Measurements from ENCODE around the gene ADGRV1. TPM values are rescaled to one million over a fixed set of nuclear protein-coding genes. Genes with fewer than 3 reads are reported as not detected.

ADGRV1 gene
- total RNA-seq, 3 donors from 2014 or later = 0.32 to 0.54 (median 0.53) TPM

GRCh38 chr5:91180506-91180905 lies 621.9 kb downstream of the ADGRV1 start:
- DNase-seq = no peak
- ATAC-seq = no peak
- peaks cover 8% of the 10 kb centered on the region for H3K4me1 Mint-ChIP-seq (ENCODE audit: low read depth)
- H3K27me3 Mint-ChIP-seq (ENCODE audit: low read depth) = no peaks in the 10 kb centered on the region
- H3K9me3 Mint-ChIP-seq = no peaks in the 10 kb centered on the region
- no peak overlapping the region for H3K4me3 Mint-ChIP-seq
- H3K36me3 Mint-ChIP-seq (ENCODE audit: insufficient read depth) = no peaks in the 10 kb centered on the region

DNA sequence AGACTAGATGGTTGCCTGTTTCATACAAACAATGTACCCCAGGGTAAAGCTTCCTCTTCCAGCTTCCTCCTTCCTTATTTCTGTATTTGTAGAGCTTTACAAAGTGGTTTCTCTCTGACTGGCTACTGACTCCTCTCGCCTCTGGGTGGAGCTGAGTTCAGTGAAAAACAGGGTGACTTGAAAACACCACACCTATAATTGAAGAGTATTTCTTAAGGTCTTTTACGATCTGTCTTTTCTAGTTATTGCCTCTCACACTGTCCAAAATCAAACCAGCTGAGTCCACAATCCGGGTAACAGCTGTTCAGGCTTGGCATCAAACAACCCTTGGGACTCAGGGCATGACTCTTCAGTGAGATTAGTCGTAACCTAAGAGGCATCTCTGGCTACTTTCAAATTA lies 624.2 kb downstream of the ADGRV1 start:
- H3K27me3 Mint-ChIP-seq (ENCODE audit: low read depth) = peaks cover 7% of the 10 kb centered on the region
- H3K4me3 Mint-ChIP-seq = no peak overlapping the region
- no peak for ATAC-seq
- DNase-seq = no peak
- H3K4me1 Mint-ChIP-seq (ENCODE audit: low read depth) = peaks cover 8% of the 10 kb centered on the region
- no peaks in the 10 kb centered on the region for H3K36me3 Mint-ChIP-seq (ENCODE audit: insufficient read depth)
- no peaks in the 10 kb centered on the region for H3K9me3 Mint-ChIP-seq

GRCh38 chr5:91183743-91184142 lies 625.1 kb downstream of the ADGRV1 start:
- Mint-ChIP-seq H3K36me3 (ENCODE audit: insufficient read depth) (no peaks in the 10 kb centered on the region), H3K4me1 (ENCODE audit: low read depth) (peaks cover 8% of the 10 kb centered on the region), H3K27me3 (ENCODE audit: low read depth) (peaks cover 7% of the 10 kb centered on the region), H3K4me3 (no peak overlapping the region), H3K9me3 (no peaks in the 10 kb centered on the region)
- no peak for DNase-seq
- ATAC-seq = no peak

GRCh38 chr5:91186101-91186500 lies 627.5 kb downstream of the ADGRV1 start:
- H3K27me3 Mint-ChIP-seq (ENCODE audit: low read depth) = peaks cover 7% of the 10 kb centered on the region
- ATAC-seq = no peak

GRCh38 chr5:91187032-91187431 lies 628.4 kb downstream of the ADGRV1 start:
- H3K27me3 Mint-ChIP-seq (ENCODE audit: low read depth) = peaks cover 7% of the 10 kb centered on the region
- no peak for ATAC-seq

More at GRCh38 chr5:91186101-91186500, 627.5 kb downstream of the ADGRV1 start:
- Mint-ChIP-seq H3K4me3 (no peak overlapping the region), H3K36me3 (ENCODE audit: insufficient read depth) (no peaks in the 10 kb centered on the region), H3K4me1 (ENCODE audit: low read depth) (peaks cover 8% of the 10 kb centered on the region), H3K9me3 (no peaks in the 10 kb centered on the region)
- DNase-seq = no peak

DNA sequence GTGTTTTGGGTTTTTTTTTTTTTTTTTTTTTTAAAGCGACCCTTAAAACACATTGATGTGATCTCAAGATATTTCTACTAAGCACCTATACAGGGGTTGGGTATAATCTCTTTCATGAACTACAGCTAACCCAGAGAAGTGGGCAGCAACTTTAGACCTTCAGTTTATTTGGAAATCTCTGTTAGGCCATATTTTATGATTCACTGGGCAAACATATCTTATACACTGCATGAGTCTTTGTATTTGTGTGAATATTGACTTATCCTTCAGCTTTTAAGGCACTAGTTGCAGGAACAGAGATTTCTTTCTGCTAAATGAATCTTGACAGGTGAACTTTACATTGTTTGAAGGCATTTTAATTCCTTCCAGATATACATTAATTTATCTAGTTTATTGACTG lies 630.2 kb downstream of the ADGRV1 start:
- Mint-ChIP-seq H3K4me1 (ENCODE audit: low read depth) (peaks cover 5% of the 10 kb centered on the region), H3K4me3 (no peak overlapping the region), H3K9me3 (no peaks in the 10 kb centered on the region), H3K27me3 (ENCODE audit: low read depth) (peaks cover 7% of the 10 kb centered on the region), H3K36me3 (ENCODE audit: insufficient read depth) (no peaks in the 10 kb centered on the region)
- no peak for ATAC-seq
- no peak for DNase-seq

More at GRCh38 chr5:91187032-91187431, 628.4 kb downstream of the ADGRV1 start:
- Mint-ChIP-seq H3K4me3 (no peak overlapping the region), H3K4me1 (ENCODE audit: low read depth) (peaks cover 8% of the 10 kb centered on the region), H3K36me3 (ENCODE audit: insufficient read depth) (no peaks in the 10 kb centered on the region), H3K9me3 (no peaks in the 10 kb centered on the region)
- no peak for DNase-seq

- no peaks in the 10 kb centered on the region for H3K4me1 Mint-ChIP-seq (ENCODE audit: low read depth)
- H3K27me3 Mint-ChIP-seq (ENCODE audit: low read depth) = peaks cover 7% of the 10 kb centered on the region
- H3K36me3 Mint-ChIP-seq (ENCODE audit: insufficient read depth) = no peaks in the 10 kb centered on the region
- no peaks in the 10 kb centered on the region for H3K9me3 Mint-ChIP-seq
- H3K4me3 Mint-ChIP-seq = no peak overlapping the region
- no peak for ATAC-seq
- no peak for DNase-seq
These were observed 631.1 kb downstream of the ADGRV1 start for GRCh38 chr5:91189480-91190313.

GRCh38 chr5:91190314-91190690 lies 631.7 kb downstream of the ADGRV1 start:
- peaks cover 7% of the 10 kb centered on the region for H3K27me3 Mint-ChIP-seq (ENCODE audit: low read depth)
- H3K36me3 Mint-ChIP-seq (ENCODE audit: insufficient read depth) = no peaks in the 10 kb centered on the region
- no peaks in the 10 kb centered on the region for H3K9me3 Mint-ChIP-seq
- DNase-seq (no peak), ATAC-seq (no peak)
- no peak overlapping the region for H3K4me3 Mint-ChIP-seq
- no peaks in the 10 kb centered on the region for H3K4me1 Mint-ChIP-seq (ENCODE audit: low read depth)

DNA sequence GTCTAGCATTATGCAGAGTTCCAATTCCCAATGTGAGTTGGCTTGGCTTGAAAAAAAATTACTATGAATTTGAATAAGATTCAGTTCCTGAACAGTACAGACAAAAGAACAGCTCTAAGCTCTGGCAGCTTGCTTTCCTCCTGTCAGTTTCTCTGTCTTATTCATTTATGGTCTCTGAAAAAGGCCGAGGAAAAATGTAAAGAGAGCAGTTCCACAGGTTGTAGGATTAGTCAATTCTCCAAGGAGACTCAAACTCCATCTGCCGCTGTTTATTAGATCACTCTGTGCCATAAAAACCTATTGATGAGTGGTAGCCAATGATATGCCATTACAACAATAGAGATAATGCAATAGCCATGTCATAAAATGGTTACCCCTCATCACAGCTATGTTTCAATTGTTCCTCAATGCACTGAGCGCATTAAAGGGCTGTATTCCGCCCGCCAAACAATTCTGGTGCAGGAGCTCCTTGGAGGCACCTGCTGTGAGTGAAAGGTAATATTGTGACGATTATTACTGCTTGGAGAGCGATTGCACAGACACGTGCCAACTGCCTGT lies 636.3 kb downstream of the ADGRV1 start:
- ATAC-seq (no peak), DNase-seq (no peak)
- no peak overlapping the region for H3K4me3 Mint-ChIP-seq
- H3K36me3 Mint-ChIP-seq (ENCODE audit: insufficient read depth) = no peaks in the 10 kb centered on the region
- H3K27me3 Mint-ChIP-seq (ENCODE audit: low read depth) = peaks cover 13% of the 10 kb centered on the region
- H3K4me1 Mint-ChIP-seq (ENCODE audit: low read depth) = no peaks in the 10 kb centered on the region
- H3K9me3 Mint-ChIP-seq = no peaks in the 10 kb centered on the region

GRCh38 chr5:91200692-91201091 lies 642.1 kb downstream of the ADGRV1 start:
- H3K4me3 Mint-ChIP-seq = no peak overlapping the region
- H3K27me3 Mint-ChIP-seq (ENCODE audit: low read depth) = peaks cover 13% of the 10 kb centered on the region
- no peaks in the 10 kb centered on the region for H3K9me3 Mint-ChIP-seq
- H3K36me3 Mint-ChIP-seq (ENCODE audit: insufficient read depth) = no peaks in the 10 kb centered on the region
- H3K4me1 Mint-ChIP-seq (ENCODE audit: low read depth) = no peaks in the 10 kb centered on the region
- DNase-seq (no peak), ATAC-seq (no peak)

DNA sequence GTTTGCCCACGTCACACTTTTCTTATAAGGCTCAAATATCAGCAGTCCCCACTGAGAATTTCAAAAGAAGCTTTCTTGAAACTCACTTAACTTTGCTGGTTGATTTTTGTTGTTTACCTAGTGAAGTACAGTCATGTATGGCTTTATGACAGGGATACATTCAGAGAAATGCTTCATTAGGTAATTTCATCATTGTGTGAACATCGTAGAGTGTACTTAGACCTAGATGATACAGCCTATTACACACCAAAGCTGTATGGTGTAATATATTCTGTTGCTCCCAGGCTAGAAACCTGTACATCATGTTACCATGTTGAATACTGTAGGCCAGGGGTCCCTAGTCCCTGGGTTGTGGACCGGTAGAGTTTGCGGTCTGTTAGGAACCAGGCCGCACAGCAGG lies 647.5 kb downstream of the ADGRV1 start:
- Mint-ChIP-seq H3K27me3 (ENCODE audit: low read depth) (peaks cover 3% of the 10 kb centered on the region), H3K4me3 (no peak overlapping the region), H3K9me3 (no peaks in the 10 kb centered on the region), H3K36me3 (ENCODE audit: insufficient read depth) (no peaks in the 10 kb centered on the region), H3K4me1 (ENCODE audit: low read depth) (no peaks in the 10 kb centered on the region)
- no peak for ATAC-seq
- no peak for DNase-seq

- Mint-ChIP-seq H3K9me3 (no peaks in the 10 kb centered on the region), H3K4me1 (ENCODE audit: low read depth) (no peaks in the 10 kb centered on the region), H3K36me3 (ENCODE audit: insufficient read depth) (no peaks in the 10 kb centered on the region), H3K4me3 (no peak overlapping the region), H3K27me3 (ENCODE audit: low read depth) (peaks cover 3% of the 10 kb centered on the region)
- no peak for DNase-seq
- no peak for ATAC-seq
These were observed 648.1 kb downstream of the ADGRV1 start for GRCh38 chr5:91206734-91207133.

DNA sequence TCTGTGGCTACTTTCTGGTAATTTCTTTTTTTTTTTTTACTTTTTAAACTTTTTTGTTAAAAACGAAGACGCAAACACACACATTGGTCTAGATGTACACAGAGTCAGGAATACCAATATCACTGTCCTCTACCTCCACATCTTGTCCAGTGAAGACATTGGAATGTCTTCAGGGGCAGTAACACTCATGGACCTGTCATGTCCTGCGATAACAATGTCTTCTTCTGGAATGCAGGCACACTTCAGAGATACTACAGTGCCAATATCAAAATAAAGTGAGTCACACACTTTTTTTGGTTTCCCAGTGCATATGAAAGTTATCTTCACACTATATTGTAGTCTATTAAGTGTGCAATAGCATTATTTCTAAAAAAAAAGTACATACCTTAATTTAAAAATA lies 648.7 kb downstream of the ADGRV1 start:
- no peak overlapping the region for H3K4me3 Mint-ChIP-seq
- no peaks in the 10 kb centered on the region for H3K36me3 Mint-ChIP-seq (ENCODE audit: insufficient read depth)
- DNase-seq (no peak), ATAC-seq (no peak)
- peaks cover 3% of the 10 kb centered on the region for H3K27me3 Mint-ChIP-seq (ENCODE audit: low read depth)
- H3K9me3 Mint-ChIP-seq = no peaks in the 10 kb centered on the region
- no peaks in the 10 kb centered on the region for H3K4me1 Mint-ChIP-seq (ENCODE audit: low read depth)

- no peaks in the 10 kb centered on the region for H3K9me3 Mint-ChIP-seq
- ATAC-seq = no peak
- H3K4me1 Mint-ChIP-seq (ENCODE audit: low read depth) = no peaks in the 10 kb centered on the region
- H3K4me3 Mint-ChIP-seq = no peak overlapping the region
- peaks cover 12% of the 10 kb centered on the region for H3K27me3 Mint-ChIP-seq (ENCODE audit: low read depth)
- no peaks in the 10 kb centered on the region for H3K36me3 Mint-ChIP-seq (ENCODE audit: insufficient read depth)
- no peak for DNase-seq
These were observed 653.6 kb downstream of the ADGRV1 start for GRCh38 chr5:91211997-91212713.

DNA sequence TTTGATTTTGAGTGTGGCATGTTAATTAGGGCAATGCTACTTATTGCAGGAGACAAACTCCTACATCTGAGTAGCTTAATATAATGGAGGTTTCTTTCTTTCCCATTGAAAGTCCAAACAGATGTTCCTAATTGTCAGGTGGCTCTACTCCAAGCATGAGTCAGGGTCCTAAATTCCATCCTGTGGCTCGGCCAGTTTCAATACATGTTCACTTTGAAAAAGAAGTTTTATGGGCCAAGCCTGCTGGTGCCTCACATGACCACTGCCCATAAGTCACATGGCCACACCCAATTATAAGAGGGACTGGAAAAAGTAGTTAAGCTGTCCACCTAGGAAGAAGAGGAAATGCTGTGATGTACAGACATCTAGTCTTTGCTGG lies 654.1 kb downstream of the ADGRV1 start:
- DNase-seq (no peak), ATAC-seq (no peak)
- Mint-ChIP-seq H3K27me3 (ENCODE audit: low read depth) (peaks cover 13% of the 10 kb centered on the region), H3K4me1 (ENCODE audit: low read depth) (no peaks in the 10 kb centered on the region), H3K4me3 (no peak overlapping the region), H3K9me3 (no peaks in the 10 kb centered on the region), H3K36me3 (ENCODE audit: insufficient read depth) (no peaks in the 10 kb centered on the region)
